B cell (primary cell): Measurements from ENCODE around the gene HAO1. TPM values are rescaled to one million over a fixed set of nuclear protein-coding genes. Genes with fewer than 3 reads are reported as not detected.

ENCODE experiments used
- ATAC-seq: fragments of 200-7000 bp; cut with Tn5 transposase; one replicate; pipeline ENCODE4 v1.10.0; 2021; ENCODE audit warnings: low read depth, mild to moderate bottlenecking, moderate number of reproducible peaks, moderate library complexity
- CTCF ChIA-PET: fragments of 350-600 bp; sonication (Branson Sonifier 250); formaldehyde crosslinking; loops from one replicate; lab custom pipeline; 2021; ENCODE audit warnings: antibody characterized with exemption, inconsistent platforms; lab: Charles Lee
- POLR2A ChIA-PET: fragments of 350-600 bp; sonication (Branson Sonifier 250); formaldehyde crosslinking; loops from one replicate; lab custom pipeline; 2021; ENCODE audit warnings: antibody characterized with exemption; lab: Charles Lee
- DNase-seq: peaks from one replicate; pipeline ENCODE4 v3.0.0; 2013
- H2AFZ ChIP-seq: 2 replicates; pipeline ENCODE4 v1.6.1; 2012; ENCODE audit warnings: mild to moderate bottlenecking, low read depth, low read length; ENCODE audit not compliant: insufficient read depth, poor library complexity, severe bottlenecking
- H3K27ac ChIP-seq, 2 donors: 1 replicate in 1 of 2; 2 replicates in 1 of 2; pipeline ENCODE4 v1.5.1; 2012 to 2013; ENCODE audit warnings: low read length in 2 of 2, mild to moderate bottlenecking in 2 of 2, moderate library complexity in 1 of 2
- H3K27me3 ChIP-seq, 4 experiments: fragments of 200-600 bp in 1 of 4; sonication (generic) in 1 of 4; replicated peaks in 1 of 4; 1 replicate in 2 of 4; 2 replicates in 2 of 4; pipeline versions ENCODE4 v1.6.1 to v1.7.0; 2013 to 2016; ENCODE audit warnings: low read length in 3 of 4, mild to moderate bottlenecking in 2 of 4, mixed read lengths in 1 of 4, moderate library complexity in 1 of 4; ENCODE audit not compliant: insufficient read depth in 4 of 4, control insufficient read depth in 3 of 4; ENCODE audit errors: control extremely low read depth in 1 of 4
- H3K36me3 ChIP-seq, 2 experiments: replicated peaks in 1 of 2; 1 replicate in 1 of 2; 2 replicates in 1 of 2; pipeline versions ENCODE4 v1.6.1 to v1.7.1; 2013; ENCODE audit warnings: low read length in 1 of 2; ENCODE audit not compliant: insufficient read depth in 2 of 2, control insufficient read depth in 1 of 2; ENCODE audit errors: control extremely low read depth in 1 of 2, extremely low read depth in 1 of 2
- H3K4me1 ChIP-seq, 2 donors: fragments of 200-600 bp in 1 of 2; sonication (generic) in 1 of 2; 1 replicate in 1 of 2; 2 replicates in 1 of 2; pipeline versions ENCODE4 v1.5.1 to v1.6.1; 2013 to 2017; ENCODE audit warnings: low read length in 2 of 2; ENCODE audit not compliant: control insufficient read depth in 2 of 2, insufficient read depth in 2 of 2
- H3K4me2 ChIP-seq: replicated peaks from 2 replicates; pipeline ENCODE3; 2012; ENCODE audit warnings: mild to moderate bottlenecking, low read depth, low read length; ENCODE audit not compliant: poor library complexity, severe bottlenecking
- H3K4me3 ChIP-seq, 5 experiments: fragments of 200-600 bp in 1 of 5; sonication (generic) in 1 of 5; 1 replicate in 3 of 5; 2 replicates in 2 of 5; pipeline versions ENCODE4 v1.5.1 to v1.7.0; 2011 to 2016; ENCODE audit warnings: low read length in 4 of 5, mild to moderate bottlenecking in 4 of 5, low read depth in 2 of 5, control low read depth in 1 of 5, moderate library complexity in 1 of 5; ENCODE audit not compliant: insufficient read depth in 1 of 5; ENCODE audit errors: control extremely low read depth in 1 of 5, extremely low read depth in 1 of 5
- H3K79me2 ChIP-seq: fragments of 200-600 bp; sonication (generic); one replicate; pipeline ENCODE4 v1.6.0; 2016; ENCODE audit warnings: low read length; ENCODE audit not compliant: control insufficient read depth, insufficient read depth
- H3K9ac ChIP-seq: fragments of 200-600 bp; sonication (generic); 2 replicates; pipeline ENCODE4 v1.6.1; 2017; ENCODE audit warnings: mild to moderate bottlenecking, low read length, moderate library complexity
- H3K9me3 ChIP-seq, 3 donors: one replicate each; pipeline versions ENCODE4 v1.6.1 to v1.7.1; 2013; ENCODE audit warnings: low read length in 2 of 3; ENCODE audit not compliant: control insufficient read depth in 2 of 3, insufficient read depth in 1 of 3; ENCODE audit errors: control extremely low read depth in 1 of 3
- H4K20me1 ChIP-seq: 2 replicates; pipeline ENCODE4 v1.6.0; 2012; ENCODE audit warnings: mild to moderate bottlenecking, low read length; ENCODE audit not compliant: insufficient read depth, control insufficient read depth, poor library complexity, severe bottlenecking
- H3K27ac Mint-ChIP-seq: one replicate; pipeline ENCODE4 v1.8.0; 2021; ENCODE audit warnings: mixed read lengths
- H3K27me3 Mint-ChIP-seq: one replicate; pipeline ENCODE4 v1.8.0; 2021; ENCODE audit warnings: mixed read lengths
- H3K4me1 Mint-ChIP-seq: one replicate; pipeline ENCODE4 v1.8.0; 2021; ENCODE audit warnings: mixed read lengths
- H3K4me3 Mint-ChIP-seq: one replicate; pipeline ENCODE4 v1.8.0; 2021; ENCODE audit warnings: mixed read lengths
- H3K9me3 Mint-ChIP-seq: one replicate; pipeline ENCODE4 v1.8.0; 2022; ENCODE audit warnings: mixed read lengths; ENCODE audit not compliant: insufficient read depth
- CTCF ChIP-seq: fragments of 200-600 bp; IDR thresholded peaks from one replicate; pipeline ENCODE4 v1.8.0; 2022; ENCODE audit warnings: antibody characterized with exemption, mild to moderate bottlenecking
- EZH2 ChIP-seq: IDR thresholded peaks from 2 replicates; pipeline ENCODE4 v1.6.1; 2012; ENCODE audit warnings: borderline replicate concordance, low read depth, mild to moderate bottlenecking, moderate library complexity, low read length; ENCODE audit not compliant: insufficient read depth, poor library complexity, severe bottlenecking
- WGBS: methylation state at CpG from one replicate; pipeline ENCODE4 v1.1.5; 2013; ENCODE audit warnings: missing lambda C conversion rate; ENCODE audit not compliant: insufficient coverage; 5-methylcytosine and 5-hydroxymethylcytosine counted together
- intact Hi-C: fragments of 100-400 bp; cut with micrococcal nuclease; formaldehyde crosslinking; loops from one replicate; pipeline ENCODE4 v1.10.0; 2022
- polyA plus RNA-seq: library from polyadenylated mRNA; depleted of rRNA; stranded (reverse); fragments of >200 nt; gene quantifications from 2 replicates; pipeline ENCODE4 v1.2.3, GENCODE V29; 2012
- total RNA-seq, 2 donors: library from RNA; stranded (reverse); fragments of 120-200 nt in 1 of 2; gene quantifications; 1 replicate in 1 of 2; 2 replicates in 1 of 2; pipeline versions ENCODE4 v1.2.3 to v1.2.4, GENCODE V29; 2013 to 2022

HAO1 gene
- total and polyA plus RNA-seq, 2 donors (not counting 1 experiment from before 2014, with no cell fraction given), result not detected

DNA sequence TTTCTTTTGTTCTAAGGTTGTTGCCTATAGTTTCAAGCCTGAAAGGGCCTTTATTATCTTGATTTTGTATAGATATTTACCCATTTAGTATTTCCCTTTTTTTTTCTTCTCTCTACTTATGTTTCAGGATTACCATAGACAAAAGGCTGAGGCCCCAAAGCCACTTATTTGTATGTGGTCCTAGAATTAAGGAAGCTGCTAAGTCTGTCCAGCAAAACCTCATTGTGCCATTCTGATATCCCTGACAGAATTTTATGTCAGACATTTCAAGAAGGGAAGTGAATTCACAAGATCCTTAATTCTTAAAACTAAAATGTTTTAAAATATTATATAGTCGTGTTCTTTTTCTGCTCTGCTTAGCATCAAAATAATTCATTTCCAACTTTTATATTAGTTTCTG lies 6.9 kb downstream of the HAO1 start:
- peaks cover 13% of the 10 kb centered on the region for H3K4me1 Mint-ChIP-seq
- Histone ChIP-seq H4K20me1 (no peaks in the 10 kb centered on the region), H3K36me3 (no peaks in the 10 kb centered on the region), H3K27me3 (no peaks in the 10 kb centered on the region), H2AFZ (no peak overlapping the region), H3K4me3 (no peak overlapping the region), H3K4me1 (peaks cover 3 to 6% of the 10 kb centered on the region in 2 donors), H3K79me2 (no peaks in the 10 kb centered on the region), H3K9ac (no peak overlapping the region), H3K27ac (no peak overlapping the region), H3K9me3 (no peaks in the 10 kb centered on the region), H3K4me2 (no peak overlapping the region)
- intact Hi-C loops, result no loop called here
- CTCF ChIA-PET, result no interaction called here
- POLR2A ChIA-PET, result no interaction called here
- no CpG with 5 or more reads among the region's 1 CpG for WGBS
- DNase-seq (no peak), ATAC-seq (no peak)
- H3K27ac Mint-ChIP-seq, result no peak overlapping the region
- peaks cover 3% of the 10 kb centered on the region for H3K27me3 Mint-ChIP-seq
- no peak overlapping the region for H3K4me3 Mint-ChIP-seq
- TF ChIP-seq EZH2 (no peak), CTCF (no peak)
- no peaks in the 10 kb centered on the region for H3K9me3 Mint-ChIP-seq

GRCh38 chr20:7930343-7930742 lies 9.9 kb downstream of the HAO1 start:
- ChIA-PET POLR2A (no interaction called here), CTCF (no interaction called here)
- no peak overlapping the region for H3K4me3 ChIP-seq
- intact Hi-C loops, result no loop called here
- Mint-ChIP-seq H3K27ac (no peak overlapping the region), H3K4me3 (no peak overlapping the region), H3K27me3 (peaks cover 3% of the 10 kb centered on the region), H3K9me3 (no peaks in the 10 kb centered on the region), H3K4me1 (peaks cover 6% of the 10 kb centered on the region)
- no peak for TF ChIP-seq EZH2
- H3K4me1 ChIP-seq, result peaks cover 0 to 4% of the 10 kb centered on the region in 2 donors
- H3K9me3 ChIP-seq, result no peaks in the 10 kb centered on the region
- H3K27me3 ChIP-seq, result no peaks in the 10 kb centered on the region
- H4K20me1 ChIP-seq, result no peaks in the 10 kb centered on the region
- no peak overlapping the region for H3K9ac ChIP-seq
- H3K79me2 ChIP-seq, result no peaks in the 10 kb centered on the region
- no peaks in the 10 kb centered on the region for H3K36me3 ChIP-seq
- no peak for ATAC-seq
- DNase-seq, result no peak
- H3K4me2 ChIP-seq, result no peak overlapping the region
- H3K27ac ChIP-seq, result no peak overlapping the region
- no peak overlapping the region for H2AFZ ChIP-seq
